GM18870 (cell line): ENCODE results near the gene AMBP.

Source experiments
- ATAC-seq: cut with Tn5 transposase; IDR thresholded peaks from one replicate; pipeline ENCODE4 v1.9.1; 2021; ENCODE audit warnings: moderate library complexity; ENCODE audit not compliant: unreplicated experiment

The AMBP gene

DNA sequence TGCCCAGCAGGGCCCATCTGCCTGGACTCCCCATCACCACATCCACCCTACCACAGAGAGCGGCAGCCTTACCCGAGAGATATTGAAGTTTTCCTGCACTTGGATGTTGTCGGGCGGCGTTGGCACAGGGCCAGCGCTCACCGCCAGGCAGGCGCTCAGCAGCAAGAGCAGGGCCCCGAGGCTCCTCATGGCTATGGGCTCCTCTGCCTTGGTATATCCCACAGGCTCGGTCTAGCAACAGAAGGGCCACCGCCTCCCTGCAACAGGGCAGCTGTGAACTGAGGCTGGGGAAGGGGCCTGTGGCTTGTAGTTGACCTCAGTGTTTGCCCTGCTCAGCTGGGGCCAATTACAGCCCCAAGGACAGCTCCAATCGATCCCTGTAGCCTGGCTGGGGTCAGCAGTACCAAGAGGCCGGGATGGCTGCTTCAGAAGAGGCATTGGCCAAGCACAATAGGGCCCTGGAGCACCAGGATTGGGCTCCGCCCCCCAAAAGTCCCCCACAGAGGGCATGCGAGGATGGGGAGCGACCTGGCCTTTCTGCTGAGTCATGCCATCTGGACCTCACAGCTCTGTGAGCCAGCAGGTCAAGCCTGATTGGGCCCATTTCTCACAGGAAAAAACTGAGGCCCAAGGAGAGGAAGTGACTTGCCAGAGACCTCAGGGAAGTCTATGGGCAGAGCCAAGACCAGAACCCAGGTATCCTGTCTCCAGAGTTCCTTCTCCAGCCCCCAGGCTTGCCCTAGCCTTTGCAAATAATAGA lies at the start of gene AMBP:
Gene AMBP (minus strand): TSS at position 280 of the 760 bp plus-strand sequence. CDS start 91 bp downstream, at position 189.
- no peak for ATAC-seq

DNA sequence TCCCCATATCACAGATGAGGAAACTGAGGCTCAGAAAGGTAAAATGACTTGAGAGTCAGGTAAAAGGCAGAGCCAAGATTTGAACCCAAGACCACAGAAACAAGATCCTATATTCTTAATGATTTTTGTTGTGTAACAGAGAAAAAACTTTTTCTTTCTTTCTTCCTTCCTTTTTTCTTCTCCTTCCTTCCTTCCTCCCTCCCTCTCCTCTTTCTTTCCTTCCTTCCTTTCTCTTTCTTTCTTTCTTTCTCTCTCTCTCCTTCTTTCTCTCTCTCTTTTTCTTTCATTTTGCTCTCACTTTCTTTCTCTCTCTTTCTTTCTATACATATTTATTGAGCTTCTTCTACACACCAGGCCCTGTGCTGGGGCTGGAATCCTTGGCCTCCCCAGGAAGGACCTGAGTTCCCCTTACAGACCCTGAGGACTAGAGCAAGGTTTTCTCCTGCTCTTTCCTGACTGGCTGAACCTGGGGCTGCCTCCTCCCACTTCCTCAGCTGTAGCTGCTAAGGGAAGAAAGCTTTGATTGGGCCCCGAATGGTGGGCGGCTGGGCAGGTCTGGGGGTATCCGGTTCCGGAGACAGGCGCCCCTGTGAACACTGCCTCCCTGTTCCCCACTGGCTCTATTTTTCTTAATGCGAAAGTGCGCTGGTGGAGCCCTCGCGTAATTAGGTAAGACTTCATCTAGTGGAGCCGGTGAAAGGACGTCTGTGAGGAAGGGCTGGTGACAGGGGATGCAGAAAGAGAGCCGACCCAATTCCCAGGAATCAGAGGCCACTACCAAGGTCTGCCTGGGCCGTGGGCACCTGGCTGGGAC lies 48.4 kb upstream of the AMBP start:
- no peak for ATAC-seq

DNA sequence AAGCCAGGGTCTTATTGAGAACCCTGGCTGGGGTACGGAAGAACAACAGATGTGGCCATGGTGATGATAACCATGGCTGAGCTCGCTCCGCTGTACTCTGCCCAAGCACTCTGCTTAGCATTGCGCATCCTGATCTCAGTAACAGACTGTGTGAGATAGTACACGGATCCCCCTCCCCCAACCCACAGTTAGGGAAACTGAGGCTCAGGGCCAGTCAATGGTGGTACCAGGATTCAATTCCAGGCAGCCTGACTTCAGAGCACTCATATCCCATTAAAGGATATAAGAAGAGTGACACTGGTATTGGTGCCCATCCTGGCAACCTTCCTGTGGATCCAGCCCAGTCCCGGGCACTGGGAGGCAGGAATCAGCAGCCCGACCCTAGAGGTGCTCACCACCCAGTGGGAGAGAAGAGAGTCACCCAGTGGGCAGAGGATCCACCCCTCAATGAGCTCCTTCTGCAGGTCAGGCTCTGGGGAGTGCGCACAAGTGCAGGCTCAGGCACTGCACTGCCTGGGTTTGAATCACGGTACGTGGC lies 47.4 kb upstream of the AMBP start:
- no peak for ATAC-seq

DNA sequence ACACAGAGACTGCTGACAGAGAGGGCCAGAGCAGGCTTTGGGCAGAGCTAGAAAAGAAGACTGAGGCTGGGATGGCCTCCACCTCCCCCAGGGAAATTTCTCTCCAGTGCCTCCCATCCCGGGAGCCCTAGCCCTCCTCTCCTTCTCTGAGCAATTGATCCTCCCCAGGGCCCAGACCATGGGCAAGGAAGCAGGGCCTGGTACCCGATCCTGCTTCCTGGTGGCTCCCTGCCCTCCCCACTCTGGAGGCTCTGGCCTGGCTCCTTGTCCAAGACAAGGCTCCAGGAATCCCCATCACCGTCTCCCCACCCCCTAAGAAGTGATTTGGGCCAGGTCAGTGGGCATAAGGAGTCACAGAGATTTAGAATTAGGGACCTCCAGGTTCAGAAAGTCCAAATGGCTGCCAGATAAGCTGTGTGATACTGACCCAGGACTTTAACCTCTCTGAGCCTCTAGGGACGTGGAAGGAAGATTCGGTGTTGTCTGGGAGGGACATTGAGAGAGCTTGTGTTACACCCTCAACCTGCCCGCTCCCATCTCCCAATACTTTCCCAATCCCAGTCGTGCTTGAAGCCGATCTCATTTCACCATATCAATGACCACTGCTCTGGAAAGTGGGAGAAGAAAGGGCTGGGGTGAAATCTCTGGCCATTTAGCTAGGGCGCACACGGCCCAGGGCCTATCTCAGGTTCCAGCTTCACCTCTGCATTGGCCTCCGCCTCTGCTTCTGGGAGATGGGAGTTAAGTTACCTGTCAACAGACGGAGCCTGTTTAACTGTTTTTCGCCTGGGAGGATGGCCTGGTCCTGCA lies 46.8 kb upstream of the AMBP start:
- no peak for ATAC-seq

DNA sequence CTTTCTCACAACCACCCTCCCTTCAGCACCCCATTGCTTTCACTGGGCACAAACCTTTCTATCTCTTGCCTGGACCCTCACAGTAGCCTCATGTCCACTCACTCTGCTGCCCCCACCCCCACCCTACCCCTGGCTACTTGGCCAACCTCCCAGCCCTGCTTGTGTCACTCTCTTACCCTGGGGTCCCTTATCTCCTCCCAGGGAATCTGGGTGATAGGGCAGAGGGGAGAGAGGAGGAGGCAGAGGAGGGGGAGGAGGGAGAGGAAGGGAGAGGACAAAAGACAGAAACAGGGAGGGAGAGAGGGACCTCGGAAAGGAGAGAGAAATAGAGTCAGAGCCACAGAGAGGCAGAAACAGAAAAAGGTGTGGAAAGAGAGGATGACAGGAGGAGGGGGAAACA lies 46.0 kb upstream of the AMBP start:
- ATAC-seq, result no peak

DNA sequence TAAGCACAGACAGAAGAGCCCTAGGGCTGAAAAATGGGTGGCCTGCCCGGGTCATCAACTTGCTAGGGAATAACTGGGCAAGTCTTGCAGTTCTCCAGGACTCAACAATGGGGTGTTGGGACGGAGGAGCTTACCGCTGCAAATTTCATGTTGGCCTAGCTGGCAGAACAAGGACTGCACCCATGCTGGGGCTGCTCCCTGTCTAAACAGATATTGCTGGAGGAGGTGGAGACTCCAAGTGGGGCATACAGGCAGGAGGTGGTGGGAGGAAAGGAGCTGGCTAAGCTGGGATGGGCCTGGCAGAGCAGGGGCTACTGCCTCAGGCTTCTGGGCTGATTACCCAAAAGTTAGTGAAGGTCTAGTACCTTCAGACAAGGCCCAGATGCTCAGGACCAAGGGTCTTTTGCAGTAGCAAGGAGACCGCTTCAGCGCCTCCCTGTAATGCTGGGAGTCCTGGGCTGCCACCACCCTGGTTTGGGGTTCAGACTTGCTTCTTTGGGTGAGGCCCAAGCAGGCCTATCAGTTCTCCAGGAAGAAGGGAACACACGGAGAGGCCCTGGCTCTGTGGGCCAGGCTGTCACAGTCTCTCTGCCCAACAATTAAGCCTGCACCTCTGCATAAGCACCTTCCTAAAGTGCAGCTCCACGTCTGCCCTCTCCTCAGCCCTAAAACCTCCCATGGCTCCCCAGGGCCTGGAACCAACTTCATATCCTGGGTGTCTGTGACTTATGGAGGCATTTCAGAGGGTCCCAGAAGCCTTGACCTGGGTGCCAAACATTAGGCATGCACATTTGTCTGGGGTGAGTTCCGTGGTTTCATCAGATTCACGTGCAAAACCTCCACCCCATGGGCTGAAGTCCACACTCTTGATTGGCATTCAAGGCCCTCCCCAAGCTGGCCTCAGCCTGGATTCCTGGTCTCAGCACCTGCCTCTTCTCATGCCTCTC lies 45.2 kb upstream of the AMBP start:
- ATAC-seq, result no peak

DNA sequence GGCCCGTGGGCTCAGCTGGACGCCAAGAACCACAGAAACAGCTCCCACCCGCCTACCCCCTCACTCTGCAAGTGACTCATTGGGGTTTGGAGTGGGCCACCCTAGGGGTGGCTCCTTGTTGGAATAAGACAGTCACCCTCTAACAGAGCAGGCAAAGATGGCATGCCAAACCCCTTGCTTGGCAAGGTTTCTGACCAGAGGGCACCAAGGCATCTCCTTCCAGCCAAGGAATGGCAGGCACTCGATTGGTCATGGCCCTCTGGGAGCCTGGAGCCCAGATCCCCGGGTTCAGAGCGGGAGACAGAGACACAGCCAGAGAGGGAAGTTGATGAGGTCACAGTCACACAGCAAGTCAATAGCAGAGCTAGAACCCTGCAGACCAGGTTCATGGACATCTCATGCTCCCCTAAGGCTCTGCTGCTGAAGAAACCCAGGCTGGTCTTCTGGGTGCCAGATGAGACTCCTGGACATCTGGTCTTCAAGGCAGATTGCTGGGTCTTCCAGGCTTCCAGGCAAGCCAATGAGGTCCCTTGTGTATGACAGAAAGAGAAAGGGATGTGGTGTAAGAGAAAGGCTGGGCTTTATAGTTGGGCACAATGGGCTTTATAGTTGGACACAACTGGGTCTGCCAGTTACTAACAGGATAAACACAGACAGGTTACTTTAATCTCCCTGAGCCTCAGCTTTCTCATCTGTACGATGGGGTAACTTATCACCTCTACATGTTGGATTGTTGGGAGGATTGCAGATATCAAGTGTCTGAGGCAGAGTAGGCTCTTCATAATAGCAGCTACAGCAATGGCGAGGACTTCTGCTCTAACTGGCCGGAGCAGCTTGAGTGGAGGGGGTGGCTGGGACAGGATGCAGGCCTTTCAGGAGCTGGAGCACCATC lies 44.3 kb upstream of the AMBP start:
- no peak for ATAC-seq

DNA sequence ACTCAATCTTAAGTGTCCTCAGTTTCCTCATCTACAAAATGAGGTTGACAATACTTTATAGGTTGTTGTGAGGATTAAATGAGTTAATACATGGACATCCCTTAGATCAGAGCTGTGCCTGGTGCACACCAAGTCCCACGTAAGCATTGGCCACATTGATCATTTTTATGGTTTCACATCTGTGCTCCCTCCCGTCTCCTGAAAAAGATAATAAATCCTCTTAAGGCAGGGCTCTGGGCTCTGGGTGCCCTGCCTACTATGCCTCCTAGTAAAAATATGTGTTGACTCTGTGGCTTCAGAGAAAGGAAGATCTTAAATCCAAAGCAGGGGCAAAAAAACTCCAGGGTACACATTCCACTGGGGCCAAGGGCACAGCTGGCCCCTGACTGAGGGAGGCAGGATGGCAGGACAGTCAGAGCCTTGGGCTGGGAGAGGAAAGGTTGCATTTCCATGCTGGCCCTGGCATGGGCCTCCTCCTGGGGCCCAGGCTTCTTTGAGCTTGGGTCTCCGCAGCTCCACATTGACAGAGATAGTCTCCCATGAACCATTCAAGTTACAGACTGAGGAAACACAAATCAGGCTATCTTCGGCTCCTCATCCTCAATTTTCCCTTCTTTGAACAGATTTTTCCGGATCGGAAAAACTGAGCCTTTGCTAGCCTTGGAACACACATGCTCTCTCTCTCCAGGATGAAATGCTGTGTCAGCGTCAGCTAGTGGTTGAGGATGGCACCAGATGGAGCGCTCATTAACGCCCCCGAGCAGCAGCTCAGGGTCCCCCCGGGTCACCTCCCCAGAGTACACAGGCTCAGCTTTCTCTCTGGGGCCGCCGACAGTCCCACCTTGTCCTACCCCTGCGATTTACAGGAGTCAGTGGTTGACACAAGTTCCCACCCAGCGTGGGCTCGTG lies 43.4 kb upstream of the AMBP start:
- no peak for ATAC-seq

DNA sequence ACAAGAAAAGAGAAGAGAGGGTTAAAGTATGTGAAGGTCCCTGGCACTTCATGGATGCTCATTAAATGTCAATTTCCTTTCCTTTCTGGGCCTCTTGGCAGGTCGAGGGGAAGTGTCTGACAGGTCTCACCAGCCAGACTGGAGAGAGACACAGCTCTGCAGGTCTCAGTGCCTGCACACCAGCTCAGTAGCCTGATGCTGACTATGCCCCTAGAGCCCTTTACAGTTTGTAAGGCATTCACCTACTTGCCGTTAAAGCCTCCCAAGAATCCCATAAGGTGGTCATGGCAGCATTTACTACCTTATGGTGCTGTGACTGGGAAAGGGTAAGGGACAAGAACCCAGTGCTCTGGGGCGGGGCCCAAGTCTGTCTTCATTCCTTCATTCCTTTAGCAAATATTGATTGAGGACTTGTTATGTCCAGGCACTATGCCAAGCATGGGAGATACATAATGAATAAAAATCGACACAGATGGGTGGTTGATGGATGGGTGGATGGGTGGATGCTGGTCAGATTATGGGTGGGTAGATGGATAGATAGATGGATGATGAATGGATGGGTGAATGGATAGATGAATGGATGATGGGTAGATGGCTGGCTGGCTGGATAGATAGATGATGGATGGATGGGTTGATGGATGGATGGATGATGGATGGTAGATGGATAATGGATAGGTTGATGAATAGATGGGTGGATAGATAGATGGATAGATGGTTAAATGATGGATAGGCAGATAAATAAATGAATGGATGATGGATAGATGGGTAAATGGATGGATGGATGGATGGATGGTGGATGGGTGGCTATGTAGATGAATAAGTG lies 42.3 kb upstream of the AMBP start:
- ATAC-seq, result no peak

DNA sequence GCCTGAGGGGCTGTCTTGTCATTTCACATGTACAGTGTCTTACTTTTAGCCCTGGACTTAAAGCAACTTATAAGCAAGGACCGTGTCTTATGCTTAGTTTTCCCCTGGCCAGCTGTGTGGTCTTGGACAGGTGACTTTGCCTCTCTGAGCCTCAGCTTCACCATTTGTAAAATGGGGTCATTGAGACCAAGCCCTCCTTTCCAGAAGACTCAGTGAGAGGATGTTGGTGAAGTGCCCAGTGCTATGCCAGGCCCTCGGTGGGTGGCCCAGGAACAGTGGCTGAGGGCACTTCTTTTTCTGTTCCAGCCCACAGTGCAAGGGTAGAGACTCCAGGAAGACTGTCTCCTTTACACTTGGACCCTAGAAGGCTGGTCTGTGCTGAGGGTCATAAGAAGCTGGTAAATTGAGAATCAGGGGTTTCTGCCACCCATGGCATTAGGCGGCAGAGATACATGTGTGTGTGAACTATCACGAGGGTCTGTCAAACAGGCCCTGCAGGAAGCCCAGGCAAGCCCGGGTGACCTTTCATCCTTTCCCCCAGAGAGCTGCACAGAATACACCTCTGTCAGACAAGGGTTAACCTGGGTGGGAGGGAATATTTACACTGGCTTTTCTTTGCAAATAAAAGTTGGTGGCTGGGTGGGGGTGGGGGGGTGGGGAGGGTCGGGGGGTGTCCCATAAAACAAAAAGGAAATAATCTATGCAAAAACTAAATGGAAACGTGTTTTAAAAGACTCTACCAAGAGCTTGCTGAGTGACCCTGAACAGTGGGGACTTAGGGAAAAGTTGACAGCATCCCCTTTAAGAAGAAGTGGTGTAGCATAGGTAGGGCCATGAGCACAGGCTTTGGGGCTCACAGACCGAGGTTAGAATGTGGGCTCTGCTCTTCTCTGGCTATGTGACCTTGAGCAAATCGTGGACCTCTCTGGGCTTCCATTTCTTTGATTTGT lies 41.4 kb upstream of the AMBP start:
- no peak for ATAC-seq

DNA sequence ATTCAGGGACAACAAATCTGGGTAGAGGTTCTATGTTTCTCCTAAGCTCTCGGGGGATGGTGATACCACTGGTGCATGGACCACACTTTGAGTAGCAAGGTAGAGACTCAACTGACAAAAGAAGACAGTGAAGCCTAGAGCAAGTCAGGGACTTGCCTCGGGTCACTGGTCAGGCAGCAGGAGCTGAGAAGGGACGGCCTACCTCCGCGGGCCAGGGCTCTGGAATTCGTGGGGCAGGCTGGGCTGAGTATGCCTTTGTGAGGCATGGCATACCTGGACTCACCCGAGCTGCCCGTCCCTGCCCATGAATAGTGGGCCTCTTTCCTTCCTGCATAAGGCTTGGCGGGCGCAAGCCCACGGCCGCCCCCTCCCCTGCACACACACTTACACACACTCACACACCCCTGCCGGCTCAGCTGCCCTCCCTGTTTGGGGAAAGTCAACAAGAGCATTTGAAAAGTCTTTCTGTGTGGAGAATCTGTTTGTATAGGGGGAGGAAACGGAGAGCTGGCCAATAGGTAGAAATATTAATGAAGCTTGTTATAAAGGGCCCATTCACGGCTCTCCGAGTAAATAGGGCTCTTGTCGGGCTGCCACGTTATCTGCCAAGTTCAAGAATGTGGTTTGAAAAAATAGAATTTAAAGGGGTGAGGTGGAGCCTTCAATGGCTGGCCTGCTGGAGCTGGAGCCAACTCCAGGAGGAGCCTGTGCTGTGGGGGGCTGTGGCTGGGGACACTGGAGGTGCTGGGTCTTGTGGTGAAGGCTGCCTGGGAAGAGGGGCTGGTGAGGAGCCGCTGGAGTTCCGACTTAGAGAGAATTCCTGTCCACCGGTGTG lies 40.1 kb upstream of the AMBP start:
- no peak for ATAC-seq

DNA sequence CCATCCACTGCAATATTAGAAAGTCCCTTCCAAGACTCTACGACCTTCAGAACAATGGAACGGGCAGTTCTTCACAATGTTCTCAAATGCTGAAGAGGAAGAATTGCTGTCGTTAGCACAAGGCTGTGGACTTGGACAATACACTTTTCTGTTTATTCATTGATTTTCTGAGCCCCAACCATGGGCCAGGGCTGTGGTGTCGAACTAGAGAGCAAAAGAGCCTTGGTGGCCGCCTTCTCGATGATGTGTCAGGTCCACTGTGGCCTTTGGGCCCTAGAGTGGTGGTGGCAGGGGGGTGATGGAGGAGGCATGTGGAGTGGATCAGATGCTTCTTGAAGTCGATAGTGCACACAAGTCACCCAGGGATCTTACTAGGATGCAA lies 39.5 kb upstream of the AMBP start:
- ATAC-seq, result no peak

DNA sequence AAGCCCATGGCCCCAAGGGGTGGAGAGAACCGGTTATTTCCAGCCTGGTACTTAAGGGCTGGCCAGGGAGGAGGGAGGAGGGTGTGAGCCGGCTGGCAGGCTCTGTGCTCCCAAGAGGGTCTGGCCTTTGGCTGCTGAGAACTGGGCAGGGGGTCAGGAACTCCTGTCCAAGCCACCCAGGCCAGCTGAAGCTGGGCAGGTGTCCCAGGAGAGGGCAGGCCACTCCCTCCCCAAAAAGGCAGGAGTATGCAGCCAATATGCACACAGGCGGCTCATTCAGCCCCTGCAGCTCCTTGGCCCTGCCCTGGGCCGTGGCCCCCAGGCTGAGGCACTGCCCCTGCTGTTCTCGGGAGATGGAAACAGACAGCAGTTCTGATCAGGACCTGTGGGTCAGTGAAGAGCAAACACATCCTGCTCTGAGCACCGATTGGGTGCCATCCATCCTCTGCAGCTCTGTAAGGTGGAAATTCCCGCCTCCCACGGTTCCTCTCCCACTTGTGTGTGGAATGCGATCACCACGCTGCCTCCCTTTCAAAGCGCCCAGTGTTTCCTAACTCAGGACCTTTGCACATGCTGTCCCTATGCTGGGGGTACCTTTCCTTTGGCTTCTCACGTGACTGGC lies 38.1 kb upstream of the AMBP start:
- ATAC-seq, result no peak

DNA sequence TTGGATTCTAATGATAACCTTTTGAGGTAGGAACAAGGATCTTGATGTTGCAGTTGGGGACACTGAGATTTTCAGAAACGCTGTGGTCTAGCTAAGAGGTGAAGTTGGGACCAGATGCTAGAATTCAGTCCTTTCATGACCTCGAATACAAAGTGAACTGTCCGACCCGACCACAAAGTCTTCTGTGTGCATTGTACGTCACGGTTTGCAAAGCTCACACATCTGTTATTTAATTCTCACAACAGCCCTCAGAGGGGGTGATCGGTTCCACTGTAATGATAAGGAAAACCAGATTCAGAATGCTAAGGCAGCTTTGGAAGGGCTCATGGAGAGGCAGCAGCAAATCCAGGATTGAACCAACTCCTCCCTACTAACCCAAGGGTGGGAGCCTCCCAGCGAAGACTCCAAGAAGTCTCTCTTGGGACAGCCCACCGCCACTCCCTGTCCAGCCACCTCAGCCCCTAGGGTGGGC lies 37.6 kb upstream of the AMBP start:
- no peak for ATAC-seq

DNA sequence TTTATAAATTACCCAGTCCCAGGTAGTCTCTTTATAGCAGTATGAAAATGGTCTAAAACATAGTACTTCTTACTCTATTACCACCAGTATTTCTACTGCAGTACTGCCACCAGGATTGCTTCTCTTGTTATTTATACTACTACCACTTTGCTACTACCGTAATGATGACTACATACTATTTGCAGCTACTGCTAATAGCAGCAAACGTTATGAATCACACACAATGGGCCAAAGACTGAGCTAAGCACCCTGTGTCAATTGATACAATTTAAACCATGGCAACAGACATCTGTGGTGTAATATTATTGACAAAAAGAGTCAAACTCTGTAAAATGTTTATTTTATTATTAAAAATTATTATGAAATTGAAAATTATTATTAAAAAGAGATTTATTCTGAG lies 36.3 kb upstream of the AMBP start:
- no peak for ATAC-seq
